NCI-H1930 (cell line): ENCODE measurements around the gene SPPL2C.
A peak's percentile ranks its signal among the peaks of the same experiment; 100 is the strongest.
"Not testable (repeated sequence)": the region's sequence is repeated elsewhere in the genome, so short reads cannot be mapped to it uniquely, and the experiment has no call there.

Experiments used
- DNase-seq, 2 experiments: peaks; one replicate each; lab custom pipeline; 2025; lab: John Stamatoyannopoulos, UW

Gene SPPL2C

GRCh38 chr17:45850468-45850867 is 5.8 kb downstream of the SPPL2C start:
- DNase-seq: no peak

- DNase-seq: no peak
These were observed 6.3 kb downstream of the SPPL2C start for GRCh38 chr17:45851022-45851421.

GRCh38 chr17:45851464-45851863 is 6.8 kb downstream of the SPPL2C start:
- no peak for DNase-seq

GRCh38 chr17:45851873-45852272 is 7.2 kb downstream of the SPPL2C start:
- no peak for DNase-seq

GRCh38 chr17:45852535-45853297 is 8.0 kb downstream of the SPPL2C start:
- peak; percentile 26 to 52 for DNase-seq

- DNase-seq: no peak
These were observed 9.5 kb downstream of the SPPL2C start for GRCh38 chr17:45854209-45854608.

GRCh38 chr17:45855691-45856336 is 11.1 kb downstream of the SPPL2C start:
- DNase-seq: no peak

GRCh38 chr17:45857977-45858708 is 13.5 kb downstream of the SPPL2C start:
- no peak for DNase-seq

GRCh38 chr17:45861165-45861564 is 16.5 kb downstream of the SPPL2C start:
- no peak for DNase-seq

- DNase-seq: not testable (repeated sequence)
These were observed 17.4 kb downstream of the SPPL2C start for GRCh38 chr17:45862127-45862526.

GRCh38 chr17:45863857-45864654 is 19.4 kb downstream of the SPPL2C start:
- no peak for DNase-seq

GRCh38 chr17:45867171-45867570 is 22.5 kb downstream of the SPPL2C start:
- DNase-seq: no peak

- DNase-seq: no peak
These were observed 23.0 kb downstream of the SPPL2C start for GRCh38 chr17:45867702-45868101.

- no peak for DNase-seq
These were observed 23.6 kb downstream of the SPPL2C start for GRCh38 chr17:45868276-45868675.

GRCh38 chr17:45869676-45870341 is 25.1 kb downstream of the SPPL2C start:
- DNase-seq: no peak

- no peak for DNase-seq
These were observed 25.8 kb downstream of the SPPL2C start for GRCh38 chr17:45870342-45870974.

GRCh38 chr17:45871718-45872117 is 27.0 kb downstream of the SPPL2C start:
- DNase-seq: no peak

GRCh38 chr17:45873728-45874127 is 29.0 kb downstream of the SPPL2C start:
- DNase-seq: no peak

- no peak for DNase-seq
These were observed 29.5 kb downstream of the SPPL2C start for GRCh38 chr17:45874151-45874550.

- DNase-seq: no peak
These were observed 31.9 kb downstream of the SPPL2C start for GRCh38 chr17:45876539-45876938.

GRCh38 chr17:45877467-45877866 is 32.8 kb downstream of the SPPL2C start:
- DNase-seq: no peak
